Neural cell (in vitro differentiated cells): ENCODE results near the gene OR2T33. TPM values are rescaled to one million over a fixed set of nuclear protein-coding genes. Genes with fewer than 3 reads are reported as not detected.
"Not testable (repeated sequence)": the region's sequence is repeated elsewhere in the genome, so short reads cannot be mapped to it uniquely, and the experiment has no call there.

Experiments used
- H2AFZ ChIP-seq: fragments of 200-600, 300-800 bp; sonication (generic), shearing (Covaris generic); 2 replicates; pipeline ENCODE4 v1.6.0; 2014; ENCODE audit warnings: low read depth, mild to moderate bottlenecking, antibody characterized with exemption, low read length, moderate library complexity
- H3F3A ChIP-seq: fragments of 200-600 bp; shearing (Covaris generic); 2 replicates; pipeline ENCODE4 v1.6.1; 2016; ENCODE audit warnings: mild to moderate bottlenecking, moderate library complexity, mixed read lengths, antibody characterized with exemption, low read length; ENCODE audit not compliant: insufficient read depth, poor library complexity, severe bottlenecking
- H3K27ac ChIP-seq: fragments of 200-600, 300-800 bp; sonication (generic), shearing (Covaris generic); 2 replicates; pipeline ENCODE4 v1.5.1; 2014; ENCODE audit warnings: mild to moderate bottlenecking, low read length, moderate library complexity
- H3K27me3 ChIP-seq: fragments of 300-800, 200-600 bp; sonication (generic), shearing (Covaris generic); 2 replicates; pipeline ENCODE4 v1.6.0; 2014; ENCODE audit warnings: mild to moderate bottlenecking, low read depth, low read length, moderate library complexity; ENCODE audit not compliant: insufficient read depth
- H3K36me3 ChIP-seq: fragments of 300-800, 200-600 bp; sonication (generic), shearing (Covaris generic); 2 replicates; pipeline ENCODE4 v1.5.1; 2014; ENCODE audit warnings: mild to moderate bottlenecking, antibody characterized with exemption, low read length, moderate library complexity; ENCODE audit not compliant: insufficient read depth
- H3K4me2 ChIP-seq: fragments of 300-800, 200-600 bp; sonication (generic), shearing (Covaris generic); 2 replicates; pipeline ENCODE4 v1.6.0; 2014; ENCODE audit warnings: mild to moderate bottlenecking, low read length
- H3K4me3 ChIP-seq: fragments of 300-800, 200-600 bp; sonication (generic), shearing (Covaris generic); 2 replicates; pipeline ENCODE4 v1.5.1; 2014; ENCODE audit warnings: mild to moderate bottlenecking, low read length, moderate library complexity
- H3K79me2 ChIP-seq: fragments of 200-600 bp; shearing (Covaris generic); replicated peaks from 2 replicates; pipeline ENCODE4 v1.6.0; 2014; ENCODE audit warnings: mild to moderate bottlenecking, low read length, moderate library complexity; ENCODE audit not compliant: insufficient read depth
- H3K9ac ChIP-seq: fragments of 300-800, 200-600 bp; sonication (generic), shearing (Covaris generic); 2 replicates; pipeline ENCODE4 v1.6.1; 2016; ENCODE audit warnings: mild to moderate bottlenecking, low read length, mixed read lengths
- H3K9me2 ChIP-seq: fragments of 200-600 bp; shearing (Covaris generic); 2 replicates; pipeline ENCODE4 v1.6.1; 2016; ENCODE audit warnings: mild to moderate bottlenecking, low read length, mixed read lengths; ENCODE audit not compliant: insufficient read depth
- H3K9me3 ChIP-seq: fragments of 200-600, 300-800 bp; sonication (generic), shearing (Covaris generic); 2 replicates; pipeline ENCODE4 v1.6.1; 2016; ENCODE audit warnings: mild to moderate bottlenecking, mixed run types, low read length, moderate library complexity, mixed read lengths
- H4K20me1 ChIP-seq: fragments of 200-600 bp; shearing (Covaris generic); 2 replicates; pipeline ENCODE4 v1.6.1; 2016; ENCODE audit warnings: mild to moderate bottlenecking, mixed run types; ENCODE audit not compliant: insufficient read depth
- EP300 ChIP-seq: fragments of 450-650 bp; conservative IDR thresholded peaks from 2 replicates; pipeline ENCODE4 v1.6.1; 2014; ENCODE audit warnings: antibody characterized with exemption, mild to moderate bottlenecking, moderate library complexity; ENCODE audit not compliant: poor library complexity, severe bottlenecking
- EZH2 ChIP-seq: fragments of 200-600, 300-800 bp; shearing (Covaris generic), sonication (generic); IDR thresholded peaks from 2 replicates; pipeline ENCODE4 v1.6.1; 2014; ENCODE audit warnings: antibody characterized with exemption, low read length, borderline replicate concordance, mild to moderate bottlenecking; ENCODE audit not compliant: insufficient read depth, poor library complexity, severe bottlenecking
- MXI1 ChIP-seq: fragments of 450-650 bp; conservative IDR thresholded peaks from 2 replicates; pipeline ENCODE4 v1.6.1; 2014; ENCODE audit warnings: antibody characterized with exemption, mild to moderate bottlenecking; ENCODE audit not compliant: poor library complexity, severe bottlenecking
- POLR2AphosphoS5 ChIP-seq: IDR thresholded peaks from 2 replicates; pipeline ENCODE4 v1.6.1; 2012
- RAD21 ChIP-seq: fragments of 450-650 bp; conservative IDR thresholded peaks from 2 replicates; pipeline ENCODE4 v1.6.1; 2014; ENCODE audit warnings: antibody characterized with exemption, mild to moderate bottlenecking, moderate library complexity
- SMC3 ChIP-seq: fragments of 450-650 bp; conservative IDR thresholded peaks from 2 replicates; pipeline ENCODE4 v1.6.1; 2014; ENCODE audit warnings: antibody characterized with exemption, mild to moderate bottlenecking, moderate library complexity; ENCODE audit not compliant: poor library complexity
- TAF1 ChIP-seq: IDR thresholded peaks from 2 replicates; pipeline ENCODE4 v1.6.1; 2012; ENCODE audit warnings: low read depth
- polyA plus RNA-seq: library from polyadenylated mRNA; depleted of rRNA; stranded (reverse); fragments of >200 nt; gene quantifications from 2 replicates; pipeline ENCODE4 v1.2.3, GENCODE V29; 2014
- TF ChIP-seq, protein P1 (sequence below): fragments of 450-650 bp; IDR thresholded peaks from 2 replicates; pipeline ENCODE4 v1.5.1; 2014; ENCODE audit warnings: antibody characterized with exemption, mild to moderate bottlenecking, moderate library complexity; ENCODE audit not compliant: poor library complexity, severe bottlenecking
- TF ChIP-seq, protein P2 (sequence below): IDR thresholded peaks from 2 replicates; pipeline ENCODE4 v1.6.1; 2012; ENCODE audit warnings: borderline replicate concordance

Gene OR2T33
- polyA plus RNA-seq, 1 donor from 2014 or later: not detected

DNA sequence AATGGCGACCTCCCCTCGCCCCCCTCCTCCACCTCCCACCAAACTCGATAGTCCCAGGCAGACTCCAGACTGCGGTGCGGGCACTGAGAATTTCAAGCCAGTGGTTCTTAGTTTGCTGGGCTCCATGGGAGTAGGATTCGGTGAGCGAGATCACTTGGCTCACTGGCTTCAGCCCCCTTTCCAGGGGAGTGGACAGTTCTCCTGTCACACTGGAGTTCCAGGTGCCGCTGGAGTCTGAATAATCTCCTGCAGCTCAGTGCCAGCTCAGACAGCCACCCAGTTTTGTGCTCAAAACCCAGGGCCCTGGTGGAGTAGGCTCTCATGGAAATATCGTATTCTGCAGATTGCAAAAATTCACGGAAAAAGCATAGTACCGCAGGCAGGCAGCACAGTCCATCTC is 39.0 kb upstream of the OR2T33 start:
- Histone ChIP-seq H3K9me3 (peaks cover 5% of the 10 kb centered on the region), H3K79me2 (no peaks in the 10 kb centered on the region), H3K4me2 (no peak overlapping the region), H3F3A (no peaks in the 10 kb centered on the region), H3K27me3 (no peaks in the 10 kb centered on the region), H3K27ac (no peak overlapping the region), H3K4me3 (no peak overlapping the region), H4K20me1 (no peaks in the 10 kb centered on the region), H3K9ac (no peak overlapping the region), H3K36me3 (no peaks in the 10 kb centered on the region), H2AFZ (no peak overlapping the region), H3K9me2 (no peaks in the 10 kb centered on the region)
- no peak for TF ChIP-seq TAF1

GRCh38 chr1:248306740-248307139 is 29.0 kb upstream of the OR2T33 start:
- not testable (repeated sequence) for H3K4me2 ChIP-seq, H3K4me3 ChIP-seq, H3K9ac ChIP-seq, H3K9me2 ChIP-seq, H2AFZ ChIP-seq, H3K36me3 ChIP-seq, H3K79me2 ChIP-seq, H4K20me1 ChIP-seq, H3K9me3 ChIP-seq, H3K27ac ChIP-seq, H3F3A ChIP-seq, H3K27me3 ChIP-seq

DNA sequence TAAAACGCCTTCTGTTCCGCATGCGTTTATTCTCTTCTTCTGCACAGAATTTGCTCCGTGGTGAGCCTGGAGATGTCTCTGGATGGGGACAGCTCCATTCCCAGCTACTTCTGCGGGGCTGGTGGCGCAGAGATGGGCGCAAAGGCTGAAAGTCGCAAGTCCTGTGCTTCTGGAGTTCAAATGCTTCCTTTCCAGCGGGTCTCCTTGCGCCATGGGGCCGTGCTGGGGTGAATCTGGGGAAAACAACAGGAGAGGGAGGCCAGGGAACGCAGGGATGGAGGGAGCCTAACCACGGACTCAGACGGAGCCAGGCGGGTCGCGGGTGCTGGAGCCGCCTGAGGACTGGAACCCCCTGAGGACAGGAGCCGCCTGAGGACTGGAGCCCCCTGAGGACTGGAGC is 28.3 kb upstream of the OR2T33 start:
- Histone ChIP-seq H3K4me3 (no peak overlapping the region), H3K9me2 (no peaks in the 10 kb centered on the region), H3K27ac (no peak overlapping the region), H3F3A (no peaks in the 10 kb centered on the region), H3K36me3 (no peaks in the 10 kb centered on the region), H2AFZ (no peak overlapping the region), H3K79me2 (no peaks in the 10 kb centered on the region), H4K20me1 (no peaks in the 10 kb centered on the region), H3K9ac (no peak overlapping the region), H3K4me2 (no peak overlapping the region), H3K9me3 (peaks cover 4% of the 10 kb centered on the region), H3K27me3 (no peaks in the 10 kb centered on the region)
- TF ChIP-seq RAD21 (no peak), POLR2AphosphoS5 (no peak), SMC3 (no peak), EP300 (no peak), MXI1 (no peak), TAF1 (no peak), EZH2 (no peak)
- TF ChIP-seq, protein P1, sequence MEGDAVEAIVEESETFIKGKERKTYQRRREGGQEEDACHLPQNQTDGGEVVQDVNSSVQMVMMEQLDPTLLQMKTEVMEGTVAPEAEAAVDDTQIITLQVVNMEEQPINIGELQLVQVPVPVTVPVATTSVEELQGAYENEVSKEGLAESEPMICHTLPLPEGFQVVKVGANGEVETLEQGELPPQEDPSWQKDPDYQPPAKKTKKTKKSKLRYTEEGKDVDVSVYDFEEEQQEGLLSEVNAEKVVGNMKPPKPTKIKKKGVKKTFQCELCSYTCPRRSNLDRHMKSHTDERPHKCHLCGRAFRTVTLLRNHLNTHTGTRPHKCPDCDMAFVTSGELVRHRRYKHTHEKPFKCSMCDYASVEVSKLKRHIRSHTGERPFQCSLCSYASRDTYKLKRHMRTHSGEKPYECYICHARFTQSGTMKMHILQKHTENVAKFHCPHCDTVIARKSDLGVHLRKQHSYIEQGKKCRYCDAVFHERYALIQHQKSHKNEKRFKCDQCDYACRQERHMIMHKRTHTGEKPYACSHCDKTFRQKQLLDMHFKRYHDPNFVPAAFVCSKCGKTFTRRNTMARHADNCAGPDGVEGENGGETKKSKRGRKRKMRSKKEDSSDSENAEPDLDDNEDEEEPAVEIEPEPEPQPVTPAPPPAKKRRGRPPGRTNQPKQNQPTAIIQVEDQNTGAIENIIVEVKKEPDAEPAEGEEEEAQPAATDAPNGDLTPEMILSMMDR: no peak
- TF ChIP-seq, protein P2, sequence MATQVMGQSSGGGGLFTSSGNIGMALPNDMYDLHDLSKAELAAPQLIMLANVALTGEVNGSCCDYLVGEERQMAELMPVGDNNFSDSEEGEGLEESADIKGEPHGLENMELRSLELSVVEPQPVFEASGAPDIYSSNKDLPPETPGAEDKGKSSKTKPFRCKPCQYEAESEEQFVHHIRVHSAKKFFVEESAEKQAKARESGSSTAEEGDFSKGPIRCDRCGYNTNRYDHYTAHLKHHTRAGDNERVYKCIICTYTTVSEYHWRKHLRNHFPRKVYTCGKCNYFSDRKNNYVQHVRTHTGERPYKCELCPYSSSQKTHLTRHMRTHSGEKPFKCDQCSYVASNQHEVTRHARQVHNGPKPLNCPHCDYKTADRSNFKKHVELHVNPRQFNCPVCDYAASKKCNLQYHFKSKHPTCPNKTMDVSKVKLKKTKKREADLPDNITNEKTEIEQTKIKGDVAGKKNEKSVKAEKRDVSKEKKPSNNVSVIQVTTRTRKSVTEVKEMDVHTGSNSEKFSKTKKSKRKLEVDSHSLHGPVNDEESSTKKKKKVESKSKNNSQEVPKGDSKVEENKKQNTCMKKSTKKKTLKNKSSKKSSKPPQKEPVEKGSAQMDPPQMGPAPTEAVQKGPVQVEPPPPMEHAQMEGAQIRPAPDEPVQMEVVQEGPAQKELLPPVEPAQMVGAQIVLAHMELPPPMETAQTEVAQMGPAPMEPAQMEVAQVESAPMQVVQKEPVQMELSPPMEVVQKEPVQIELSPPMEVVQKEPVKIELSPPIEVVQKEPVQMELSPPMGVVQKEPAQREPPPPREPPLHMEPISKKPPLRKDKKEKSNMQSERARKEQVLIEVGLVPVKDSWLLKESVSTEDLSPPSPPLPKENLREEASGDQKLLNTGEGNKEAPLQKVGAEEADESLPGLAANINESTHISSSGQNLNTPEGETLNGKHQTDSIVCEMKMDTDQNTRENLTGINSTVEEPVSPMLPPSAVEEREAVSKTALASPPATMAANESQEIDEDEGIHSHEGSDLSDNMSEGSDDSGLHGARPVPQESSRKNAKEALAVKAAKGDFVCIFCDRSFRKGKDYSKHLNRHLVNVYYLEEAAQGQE: no peak

GRCh38 chr1:248305672-248306071 is 27.9 kb upstream of the OR2T33 start:
- not testable (repeated sequence) for H3K9me2 ChIP-seq, H2AFZ ChIP-seq, H4K20me1 ChIP-seq, H3K79me2 ChIP-seq, H3K9ac ChIP-seq, H3K4me2 ChIP-seq, H3K36me3 ChIP-seq, H3F3A ChIP-seq, H3K27me3 ChIP-seq, H3K4me3 ChIP-seq, H3K27ac ChIP-seq, H3K9me3 ChIP-seq
